HG02678 (cell line): ENCODE results near the gene RMND5A.

Experiments
- ATAC-seq: cut with Tn5 transposase; IDR thresholded peaks from one replicate; pipeline ENCODE4 v1.9.1; 2021; ENCODE audit warnings: mild to moderate bottlenecking, moderate library complexity; ENCODE audit not compliant: unreplicated experiment

The RMND5A gene

DNA sequence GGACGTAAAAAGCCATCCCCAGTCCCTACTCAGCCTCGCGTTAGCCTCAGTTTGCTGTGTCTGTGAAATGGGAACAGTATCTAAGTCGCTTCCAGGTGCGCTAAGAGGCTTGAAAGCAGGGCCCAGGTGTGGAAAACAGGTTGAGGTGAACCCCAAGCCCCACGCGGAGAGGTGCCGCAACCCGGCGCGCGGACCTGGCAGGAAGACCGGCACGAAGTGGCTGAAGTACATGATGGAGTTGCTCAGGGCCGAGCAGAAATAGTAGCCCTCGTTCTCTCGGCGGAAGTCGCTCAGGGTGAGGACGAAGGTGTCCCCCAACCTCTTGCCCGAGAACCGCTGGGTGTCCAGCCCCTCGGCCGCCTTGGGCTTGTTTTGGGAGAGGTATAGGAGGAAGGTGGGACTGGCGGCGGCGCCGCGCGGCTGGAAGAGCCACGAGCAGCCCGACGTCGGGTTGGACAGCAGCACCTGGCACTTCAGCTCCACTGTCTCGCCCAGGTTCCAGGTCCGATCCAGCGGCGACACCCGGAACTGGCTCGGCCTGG, 70.1 kb downstream of the RMND5A start:
- ATAC-seq = no peak

- ATAC-seq = no peak
Observed at GRCh38 chr2:86790676-86791572, 70.8 kb downstream of the RMND5A start, which contains the start of gene CD8A. Gene CD8A, minus strand, starts transcription at chr2:86790913. Its CDS starts 88 bp downstream, at chr2:86790825.

DNA sequence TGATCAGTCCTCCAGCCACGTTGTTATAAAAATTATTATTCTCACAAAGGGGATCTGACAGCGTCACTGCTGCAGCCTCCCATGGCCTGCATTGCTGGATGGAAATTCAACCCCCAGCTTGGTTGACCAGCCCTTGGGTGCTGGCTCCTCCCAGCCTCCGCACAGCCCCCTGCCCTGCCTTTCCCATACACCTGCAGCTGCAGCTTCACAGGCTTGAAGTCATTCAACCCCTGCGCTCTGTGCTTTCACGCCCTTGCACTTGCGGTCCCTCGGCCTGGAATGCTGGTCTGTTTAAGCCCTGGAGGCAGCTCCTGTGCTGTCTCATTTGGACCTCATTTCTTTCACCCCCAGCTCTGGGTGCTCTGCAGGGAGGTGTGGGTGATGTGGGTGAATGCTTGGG, 71.5 kb downstream of the RMND5A start:
- no peak for ATAC-seq

GRCh38 chr2:86793752-86794151, 73.7 kb downstream of the RMND5A start:
- no peak for ATAC-seq

DNA sequence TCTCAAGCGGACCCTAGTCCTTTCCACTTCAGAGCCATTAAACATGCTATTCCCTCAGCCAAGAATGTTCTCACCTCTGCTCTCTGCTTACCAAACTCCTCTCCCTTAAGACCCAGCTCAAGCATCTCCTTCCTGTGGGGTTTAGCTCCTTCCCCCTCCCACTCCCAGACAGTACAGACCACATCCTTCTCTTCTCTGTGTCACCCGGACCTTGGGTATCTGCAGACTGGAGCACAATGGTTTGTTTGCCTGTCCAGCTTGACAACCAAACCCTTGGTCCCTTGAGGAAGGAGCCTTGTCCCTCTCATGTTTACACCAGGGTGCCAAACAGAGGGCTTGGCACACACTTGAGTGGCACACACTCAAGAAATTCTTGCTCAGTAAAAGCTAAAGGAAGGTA, 74.8 kb downstream of the RMND5A start:
- ATAC-seq = no peak

DNA sequence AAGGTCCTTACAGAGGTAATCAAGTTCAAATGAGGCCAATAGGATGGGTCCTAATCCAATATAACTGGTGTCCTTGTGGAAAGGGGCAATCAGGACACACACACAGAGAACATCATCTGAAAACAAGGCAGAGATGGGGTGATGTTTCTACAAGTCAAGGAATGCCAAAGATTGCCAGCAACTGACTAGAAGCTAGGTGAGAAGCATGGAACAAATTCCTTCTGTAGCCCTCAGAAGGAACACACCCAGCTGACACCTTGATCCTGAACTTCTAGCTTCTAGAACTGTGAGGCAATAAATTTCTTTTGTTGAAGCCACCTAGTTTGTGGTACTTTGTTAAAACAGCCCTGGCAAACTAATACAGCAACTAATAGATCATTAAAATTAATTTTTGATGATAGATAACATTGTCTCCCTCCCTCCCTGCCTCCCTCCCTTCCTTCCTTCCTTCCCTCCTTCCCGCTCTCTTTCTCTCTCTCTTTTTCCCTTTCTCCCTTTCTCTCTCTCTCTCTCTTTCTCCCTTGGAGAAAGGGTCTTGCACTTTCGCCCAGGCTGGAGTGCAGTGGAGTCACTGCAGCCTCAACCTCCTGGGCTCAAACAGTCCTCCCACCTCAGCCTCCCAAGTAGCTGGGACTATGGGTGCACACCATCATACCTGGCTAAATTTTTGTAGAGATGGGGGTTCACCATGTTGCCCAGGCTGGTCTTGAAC, 80.9 kb downstream of the RMND5A start:
- no peak for ATAC-seq

DNA sequence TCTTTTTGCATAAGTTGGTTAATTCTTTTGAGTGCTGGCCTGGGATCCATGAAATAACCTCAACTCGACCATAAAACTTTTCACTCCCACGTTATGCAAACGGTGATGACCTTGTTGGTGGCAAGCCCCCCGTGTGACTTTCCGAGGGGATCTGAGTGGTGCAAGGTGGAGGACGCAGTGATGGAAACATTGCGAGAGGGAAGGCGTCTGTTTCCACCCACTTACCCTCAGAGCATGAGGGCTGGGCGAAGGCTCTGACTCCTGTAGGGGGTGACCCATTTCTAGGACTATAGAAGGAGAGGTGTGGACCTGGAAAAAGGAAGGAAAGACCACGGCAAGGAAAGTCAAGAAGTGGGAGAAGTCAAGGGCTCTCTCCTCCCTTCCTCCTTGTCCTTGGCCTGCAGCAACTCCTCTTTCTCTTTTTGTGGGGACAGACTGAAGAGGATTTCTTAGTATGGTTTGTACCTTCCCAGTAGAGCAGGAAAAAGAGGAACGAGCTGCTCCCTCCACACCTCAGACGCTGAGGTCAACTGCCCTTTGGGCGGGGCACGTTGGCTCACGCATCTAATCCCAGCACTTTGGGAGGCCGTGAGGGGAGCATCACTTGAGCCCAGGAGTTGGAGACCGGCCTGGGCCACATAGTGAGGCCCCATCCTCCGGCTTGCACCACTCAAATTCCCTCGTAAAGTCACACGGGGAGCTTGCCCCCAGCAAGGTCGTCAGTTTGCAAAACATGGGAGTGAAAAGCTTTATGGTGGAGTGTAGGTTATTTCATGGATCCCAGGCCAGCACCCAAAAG, 86.2 kb downstream of the RMND5A start:
- ATAC-seq = no peak

DNA sequence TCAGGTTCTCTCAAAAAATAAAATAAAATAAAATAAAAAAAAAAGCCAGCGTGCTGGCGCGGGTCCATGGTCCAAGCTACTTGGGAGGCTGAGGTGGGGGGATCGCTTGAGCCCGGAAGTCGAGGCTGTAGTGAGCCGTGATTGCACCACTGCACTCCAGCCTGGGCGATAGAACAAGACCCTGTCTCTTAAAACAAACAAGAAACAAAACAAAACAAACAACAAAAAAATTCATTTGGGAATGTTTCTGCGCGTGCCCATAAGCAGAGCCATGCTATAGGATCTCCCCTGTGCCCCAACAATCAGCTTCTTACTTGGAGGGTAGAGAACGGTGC, 87.0 kb downstream of the RMND5A start:
- ATAC-seq = no peak

DNA sequence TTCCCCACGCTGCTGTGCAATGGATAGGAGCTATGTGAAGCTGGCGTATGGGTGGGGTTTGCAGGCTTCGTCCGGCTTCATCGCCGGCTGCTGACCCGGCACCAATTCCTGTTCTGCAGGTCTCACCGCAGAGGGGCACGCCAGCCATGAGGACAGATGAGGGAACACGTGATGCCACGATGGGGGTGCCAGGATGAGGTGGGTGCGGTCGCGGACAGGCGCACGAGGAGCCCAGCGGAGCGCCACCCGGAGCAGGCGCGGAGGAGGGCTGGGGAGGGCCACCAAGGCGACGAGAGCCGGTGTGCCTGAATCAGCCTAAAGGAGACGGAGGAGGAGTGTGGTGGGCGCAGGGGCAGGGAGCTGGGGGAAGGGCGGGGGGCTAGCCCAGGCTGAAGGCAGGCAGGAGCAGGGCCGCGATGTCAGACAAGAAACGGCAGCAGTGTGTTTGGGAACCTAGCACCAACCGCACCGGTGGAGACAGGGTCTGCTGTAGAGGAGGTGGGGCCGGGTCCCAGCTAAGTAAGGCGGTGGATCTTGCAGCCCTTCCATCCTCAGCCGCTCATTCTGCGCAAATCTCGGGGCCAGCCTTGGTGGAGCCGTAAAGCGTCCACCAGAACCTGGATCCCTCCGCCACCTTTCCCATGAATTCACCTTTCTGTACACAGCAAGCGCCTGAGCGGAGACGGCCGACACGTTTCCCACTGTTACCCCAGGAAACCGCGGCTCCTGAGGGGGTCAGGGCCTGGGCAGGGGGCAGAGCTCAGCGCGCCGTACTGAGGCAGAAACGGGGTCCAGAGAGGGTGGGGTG, 87.6 kb downstream of the RMND5A start:
- ATAC-seq = no peak

DNA sequence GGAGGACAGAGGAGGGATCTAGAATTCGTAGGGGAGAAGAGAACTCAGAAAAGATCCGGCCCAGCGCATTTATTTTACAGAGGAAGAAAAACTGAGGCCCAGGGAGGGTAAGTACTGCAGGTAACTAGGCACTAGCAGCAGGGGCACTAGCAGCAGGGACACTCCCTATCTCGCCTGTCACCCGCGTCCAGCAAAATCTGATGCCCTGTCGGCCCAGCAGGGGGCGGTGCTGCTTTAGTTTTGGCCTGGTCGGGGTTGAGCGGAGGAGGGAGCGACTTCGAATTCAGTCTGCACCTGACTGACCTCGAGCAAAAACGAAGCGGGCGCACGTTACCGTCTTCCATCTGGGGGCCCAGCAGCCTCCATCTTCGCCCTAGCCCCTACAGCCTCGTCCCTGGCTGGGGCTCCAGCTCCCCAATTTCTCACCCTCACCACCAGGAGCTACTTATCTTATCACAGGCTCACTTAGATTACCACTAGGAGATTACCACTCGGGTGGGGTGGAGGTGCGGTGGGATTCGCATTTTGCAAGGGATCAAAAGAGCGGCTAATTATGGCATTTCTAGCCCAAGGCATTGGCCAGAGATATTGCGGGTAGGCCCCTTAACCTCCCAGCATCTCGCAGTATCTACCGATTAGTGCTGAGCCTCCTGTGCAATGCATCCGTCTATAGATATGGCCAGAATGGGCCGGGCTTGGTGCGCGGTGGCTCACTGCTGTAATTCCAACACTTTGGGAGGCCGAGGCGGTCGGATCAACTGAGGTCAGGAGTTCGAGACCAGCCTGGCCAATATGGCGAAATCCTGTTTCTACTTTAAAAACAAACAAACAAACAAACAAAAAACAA, 88.4 kb downstream of the RMND5A start:
- peak; percentile 94 for ATAC-seq

GRCh38 chr2:86809481-86810121, 89.5 kb downstream of the RMND5A start:
- ATAC-seq = no peak

DNA sequence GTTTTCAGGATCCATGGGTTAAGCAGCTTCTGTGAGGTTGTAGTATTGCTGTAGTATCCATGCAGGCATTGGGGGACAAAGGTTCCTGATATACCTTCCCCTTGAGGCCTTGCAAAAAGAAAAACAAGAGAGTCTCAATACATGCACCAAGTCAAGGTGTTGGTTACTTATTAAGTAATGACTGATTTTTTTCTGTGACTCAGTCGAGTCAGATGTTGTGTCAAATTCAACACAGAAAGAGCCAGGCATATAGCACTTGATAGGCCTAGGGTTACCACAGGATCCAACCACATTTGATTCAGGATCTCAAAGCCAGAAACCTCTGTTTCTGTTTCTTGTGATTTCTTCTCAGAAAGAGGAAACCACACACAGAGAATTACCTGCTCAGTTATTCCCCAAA, 95.5 kb downstream of the RMND5A start:
- ATAC-seq = no peak

GRCh38 chr2:86818114-86818801, 98.2 kb downstream of the RMND5A start:
- ATAC-seq = no peak

GRCh38 chr2:86818957-86819356, 98.9 kb downstream of the RMND5A start:
- no peak for ATAC-seq

- no peak for ATAC-seq
Observed at GRCh38 chr2:86821306-86821705, 101.2 kb downstream of the RMND5A start.

GRCh38 chr2:86821842-86822241, 101.8 kb downstream of the RMND5A start:
- ATAC-seq = no peak

DNA sequence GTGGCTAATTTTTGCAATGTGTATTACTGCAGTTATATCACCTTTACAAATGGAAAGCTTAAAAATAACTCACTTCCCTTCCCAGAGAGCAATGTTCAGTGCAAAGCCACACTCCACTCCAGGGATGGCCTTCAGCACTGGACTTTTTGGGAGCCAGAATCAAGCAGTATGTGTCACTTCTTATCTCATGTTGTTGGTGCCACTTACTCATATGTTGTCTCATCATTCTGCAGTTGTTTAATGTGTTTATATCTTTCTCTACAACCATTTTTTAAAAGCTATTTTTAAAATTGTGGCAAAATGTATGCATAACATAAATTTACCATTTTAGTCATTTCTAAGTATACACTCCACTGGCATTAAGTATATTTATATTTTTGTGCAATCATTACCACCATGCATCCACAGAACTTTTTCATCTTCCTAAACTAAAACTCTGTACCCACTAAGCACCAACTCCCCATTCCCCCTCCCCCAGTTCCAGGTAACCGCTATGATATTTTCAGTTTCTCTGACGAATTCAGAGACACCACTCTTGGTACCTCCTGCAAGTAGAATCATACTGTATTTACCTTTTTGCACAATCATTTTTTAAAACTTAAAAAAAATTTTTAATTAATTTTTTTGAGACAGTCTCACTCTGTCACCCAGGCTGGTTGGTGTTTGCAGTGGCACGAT, 102.7 kb downstream of the RMND5A start:
- ATAC-seq = no peak
